CD8-positive, alpha-beta memory T cell (primary cell): ENCODE results near the gene PIN4. TPM values are rescaled to one million over a fixed set of nuclear protein-coding genes. Genes with fewer than 3 reads are reported as not detected.

Experiments used
- CTCF ChIA-PET: fragments of 350-600 bp; sonication (Branson Sonifier 250); formaldehyde crosslinking; loops from one replicate; lab custom pipeline; 2021; ENCODE audit warnings: antibody characterized with exemption; lab: Charles Lee
- POLR2A ChIA-PET: fragments of 350-600 bp; sonication (Branson Sonifier 250); formaldehyde crosslinking; loops from one replicate; lab custom pipeline; 2021; ENCODE audit warnings: antibody characterized with exemption; lab: Charles Lee
- DNase-seq, 5 donors: peaks; one replicate each; pipeline versions ENCODE4 v3.0.0 to v3.0.0-alpha.2; 2020 to 2022; ENCODE audit warnings: mixed read lengths in 1 of 5
- H3K27ac ChIP-seq: one replicate; pipeline ENCODE4 v1.7.0; 2013; ENCODE audit warnings: low read depth, mild to moderate bottlenecking, low read length, moderate library complexity
- H3K27me3 ChIP-seq: 2 replicates; pipeline ENCODE4 v1.7.0; 2013; ENCODE audit warnings: low read length, mild to moderate bottlenecking; ENCODE audit not compliant: insufficient read depth, poor library complexity, severe bottlenecking
- H3K36me3 ChIP-seq: 2 replicates; pipeline ENCODE4 v1.7.0; 2013; ENCODE audit warnings: mild to moderate bottlenecking, low read length, moderate library complexity; ENCODE audit not compliant: insufficient read depth
- H3K4me1 ChIP-seq: 2 replicates; pipeline ENCODE4 v1.7.0; 2013; ENCODE audit warnings: mild to moderate bottlenecking, low read length, moderate library complexity; ENCODE audit not compliant: insufficient read depth
- H3K4me3 ChIP-seq: 2 replicates; pipeline ENCODE4 v1.7.0; 2013; ENCODE audit warnings: mild to moderate bottlenecking, low read length
- H3K9me3 ChIP-seq: 2 replicates; pipeline ENCODE4 v1.7.0; 2013; ENCODE audit warnings: mild to moderate bottlenecking, low read length
- H3K27ac Mint-ChIP-seq, 8 donors: one replicate each; pipeline ENCODE4 v1.8.0; 2020 to 2021; ENCODE audit warnings: mixed read lengths in 8 of 8, mild to moderate bottlenecking in 6 of 8, inconsistent platforms in 3 of 8, moderate library complexity in 3 of 8
- H3K27me3 Mint-ChIP-seq, 2 donors: one replicate each; pipeline ENCODE4 v1.8.0; 2020 to 2021; ENCODE audit warnings: mixed read lengths in 2 of 2, mild to moderate bottlenecking in 1 of 2, moderate library complexity in 1 of 2
- H3K36me3 Mint-ChIP-seq, 3 donors: one replicate each; pipeline ENCODE4 v1.8.0; 2020 to 2021; ENCODE audit warnings: mixed read lengths in 3 of 3, inconsistent platforms in 1 of 3, mild to moderate bottlenecking in 1 of 3
- H3K4me1 Mint-ChIP-seq, 3 donors: one replicate each; pipeline ENCODE4 v1.8.0; 2020 to 2021; ENCODE audit warnings: mixed read lengths in 3 of 3, inconsistent platforms in 1 of 3, mild to moderate bottlenecking in 1 of 3
- H3K4me3 Mint-ChIP-seq, 7 donors: one replicate each; pipeline ENCODE4 v1.8.0; 2020 to 2021; ENCODE audit warnings: mixed read lengths in 7 of 7, mild to moderate bottlenecking in 6 of 7, moderate library complexity in 4 of 7, inconsistent platforms in 2 of 7
- H3K9me3 Mint-ChIP-seq, 5 donors: one replicate each; pipeline ENCODE4 v1.8.0; 2020 to 2022; ENCODE audit warnings: mixed read lengths in 5 of 5, mild to moderate bottlenecking in 3 of 5, moderate library complexity in 2 of 5, inconsistent platforms in 1 of 5
- polyA plus RNA-seq: library from polyadenylated mRNA; unstranded; fragments of 300-500 nt; fragmentation: Illumina TruSeq; gene quantifications from one replicate; pipeline ENCODE4 v1.2.3, GENCODE V29; 2021
- total RNA-seq, 2 experiments: library from RNA; stranded (reverse); gene quantifications; one replicate each; pipeline ENCODE4 v1.2.3, GENCODE V29; 2021

PIN4 gene
- total and polyA plus RNA-seq, 3 experiments from 2014 or later = 6.4 to 35.9 (median 7.0) TPM

DNA sequence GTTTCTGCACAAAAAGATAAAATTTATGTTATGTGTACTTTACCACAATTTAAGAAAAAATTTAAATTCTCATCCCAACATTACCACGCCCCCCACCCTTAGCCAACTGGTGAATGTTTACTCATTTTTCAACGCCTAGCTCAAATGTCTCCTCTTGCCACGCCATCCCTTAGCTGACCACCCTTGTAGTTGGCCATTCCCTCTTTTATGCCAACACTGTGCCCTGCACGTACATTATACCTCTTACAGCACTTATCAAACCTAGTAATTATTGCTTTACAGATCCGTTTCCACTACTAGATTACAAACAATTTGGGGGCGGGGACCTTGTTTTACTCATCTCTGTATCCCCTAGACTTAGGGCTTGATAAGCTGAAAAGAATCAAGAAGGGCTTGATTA is 56.6 kb downstream of the PIN4 start:
- Histone ChIP-seq H3K4me1 (no peaks in the 10 kb centered on the region), H3K27ac (no peak overlapping the region), H3K9me3 (no peaks in the 10 kb centered on the region), H3K27me3 (no peaks in the 10 kb centered on the region), H3K36me3 (no peaks in the 10 kb centered on the region), H3K4me3 (peak overlapping the region; percentile 63)
- ChIA-PET CTCF (interaction anchor here (0.8 to 1.3 kb wide), 4 partner anchors 16 to 57 kb away, joined by 3 to 4 read pairs (median 4); partner anchors contain the start of genes PIN4 and RPS4X), POLR2A (interaction anchor here (0.5 to 1.0 kb wide), 3 partner anchors 30 to 57 kb away, joined by 3 read pairs; partner anchors contain the start of gene PIN4)
- H3K27me3 Mint-ChIP-seq = no peaks in the 10 kb centered on the region
- H3K9me3 Mint-ChIP-seq = no peaks in the 10 kb centered on the region
- no peak for DNase-seq
- H3K4me1 Mint-ChIP-seq = peaks cover 0 to 8% (median 3%) of the 10 kb centered on the region in 3 donors
- no peaks in the 10 kb centered on the region for H3K36me3 Mint-ChIP-seq
- H3K4me3 Mint-ChIP-seq = peak overlapping the region in 6 of 7 donors; percentile 26 to 86 (median 66)
- H3K27ac Mint-ChIP-seq = peak overlapping the region in 3 of 8 donors; percentile 10 to 75 (median 47)

DNA sequence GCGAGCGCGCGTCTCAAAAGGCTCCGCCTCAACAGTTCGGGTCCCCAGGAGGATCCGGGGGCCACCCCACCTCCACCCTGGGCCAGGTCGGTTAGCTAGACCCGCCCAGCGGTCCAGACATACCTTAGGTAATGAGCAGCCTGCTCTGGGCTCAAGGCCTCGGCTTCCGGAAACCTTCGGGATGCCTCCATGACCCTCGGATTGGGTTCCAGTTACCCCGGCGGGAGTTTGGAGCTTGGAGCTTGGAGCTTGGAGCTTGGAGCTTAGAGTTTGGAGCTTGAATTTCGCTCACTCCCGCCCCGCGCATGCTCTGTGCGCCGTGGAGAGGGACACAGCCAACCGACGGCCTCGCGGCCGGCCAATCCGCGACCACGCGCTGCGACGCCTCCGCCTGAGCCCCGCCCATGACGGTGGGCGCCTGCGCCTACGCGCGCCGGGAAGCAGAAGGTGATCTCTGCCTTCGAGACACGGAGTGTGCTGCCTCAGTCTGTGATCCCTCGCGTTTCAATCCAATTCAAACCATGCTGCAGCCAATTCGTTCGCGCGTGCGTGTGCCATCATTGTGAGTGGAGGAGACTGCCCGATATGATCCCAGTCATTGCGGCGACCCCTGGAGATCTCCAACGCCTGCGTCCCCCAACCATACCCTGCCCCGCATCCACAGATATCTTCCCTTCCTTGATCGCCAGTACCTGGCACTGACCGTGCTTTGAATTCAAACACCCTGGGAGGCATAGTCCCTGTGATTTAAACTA is 57.3 kb downstream of the PIN4 start, which contains the start of gene ERCC6L:
TSS of gene ERCC6L (minus strand) at position 307 of the 755 bp plus-strand sequence. CDS start at position 191, 116 bp downstream.
- Mint-ChIP-seq H3K36me3 (no peaks in the 10 kb centered on the region), H3K4me3 (peak within 1 kb of the TSS; percentile 53 to 86 (median 79)), H3K27ac (peak within 1 kb of the TSS; percentile 37 to 91 (median 79)), H3K4me1 (peaks cover 0 to 8% (median 3%) of the 10 kb centered on the region in 3 donors), H3K27me3 (no peaks in the 10 kb centered on the region), H3K9me3 (no peaks in the 10 kb centered on the region)
- ChIA-PET POLR2A (interaction anchor here (0.5 to 1.0 kb wide), 3 partner anchors 30 to 57 kb away, joined by 3 read pairs; partner anchors contain the start of gene PIN4), CTCF (interaction anchor here (0.7 to 1.3 kb wide), 5 partner anchors 16 to 57 kb away, joined by 3 to 4 read pairs (median 3); partner anchors contain the start of genes PIN4 and RPS4X)
- no peaks in the 10 kb centered on the region for H3K9me3 ChIP-seq
- no peaks in the 10 kb centered on the region for H3K4me1 ChIP-seq
- H3K27me3 ChIP-seq = no peaks in the 10 kb centered on the region
- DNase-seq = peak; percentile 76 to 88 (median 80)
- H3K36me3 ChIP-seq = no peaks in the 10 kb centered on the region
- no peak within 1 kb of the TSS for H3K27ac ChIP-seq
- peak within 1 kb of the TSS; percentile 63 for H3K4me3 ChIP-seq

DNA sequence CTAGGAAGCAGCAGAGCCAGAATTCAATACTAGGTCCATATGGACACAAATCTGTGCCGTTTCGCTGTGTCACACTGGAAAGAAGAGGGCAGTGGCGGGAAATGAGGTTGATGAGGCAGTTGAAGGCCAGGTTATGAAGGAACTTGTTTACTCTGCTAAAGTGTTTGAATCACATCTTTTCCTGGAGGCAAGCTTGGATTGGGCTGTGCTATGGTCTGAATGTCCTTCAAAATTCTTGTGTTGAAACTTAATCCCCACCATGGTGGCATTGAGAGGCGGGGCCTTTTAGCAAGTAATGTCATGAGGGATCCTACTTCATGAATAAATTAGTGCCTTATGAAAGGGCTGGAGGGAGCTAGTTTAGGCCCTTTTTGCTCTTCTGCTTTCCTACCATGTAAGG is 59.4 kb downstream of the PIN4 start:
- Histone ChIP-seq H3K9me3 (no peaks in the 10 kb centered on the region), H3K36me3 (no peaks in the 10 kb centered on the region), H3K4me3 (no peak overlapping the region), H3K27me3 (no peaks in the 10 kb centered on the region), H3K27ac (no peak overlapping the region), H3K4me1 (no peaks in the 10 kb centered on the region)
- Mint-ChIP-seq H3K9me3 (no peaks in the 10 kb centered on the region), H3K36me3 (no peaks in the 10 kb centered on the region), H3K4me1 (peaks cover 0 to 8% (median 3%) of the 10 kb centered on the region in 3 donors), H3K27me3 (no peaks in the 10 kb centered on the region), H3K27ac (no peak overlapping the region), H3K4me3 (no peak overlapping the region)
- ChIA-PET CTCF (no interaction called here), POLR2A (no interaction called here)
- DNase-seq = no peak

DNA sequence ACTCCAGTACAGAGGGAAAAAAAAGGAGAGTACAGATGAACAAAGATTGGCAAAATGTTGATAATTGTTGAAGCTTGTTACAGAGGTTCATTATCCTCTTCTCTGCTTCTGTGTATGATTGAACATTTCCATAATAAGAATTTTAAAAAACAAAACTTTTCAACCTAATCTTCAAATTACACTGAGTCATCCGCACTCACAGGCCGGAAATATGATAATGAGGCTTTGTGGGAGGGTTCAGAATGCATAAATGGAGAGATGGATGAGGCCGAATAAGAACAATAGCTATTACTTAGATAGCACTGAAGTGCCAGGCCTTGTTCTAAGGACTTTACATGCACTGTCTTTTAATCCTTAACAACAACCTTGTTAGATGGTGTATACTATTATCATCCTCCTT is 61.9 kb downstream of the PIN4 start:
- ChIA-PET CTCF (interaction anchor here (0.6 to 1.4 kb wide), 2 partner anchors 10 to 17 kb away, joined by 3 to 6 read pairs; no protein-coding TSS in a partner anchor), POLR2A (no interaction called here)
- H3K27me3 Mint-ChIP-seq = no peaks in the 10 kb centered on the region
- no peak for DNase-seq
- Histone ChIP-seq H3K27ac (no peak overlapping the region), H3K27me3 (no peaks in the 10 kb centered on the region), H3K4me3 (no peak overlapping the region), H3K9me3 (no peaks in the 10 kb centered on the region), H3K36me3 (no peaks in the 10 kb centered on the region), H3K4me1 (no peaks in the 10 kb centered on the region)
- H3K36me3 Mint-ChIP-seq = no peaks in the 10 kb centered on the region
- no peaks in the 10 kb centered on the region for H3K9me3 Mint-ChIP-seq
- H3K4me1 Mint-ChIP-seq = peaks cover 0 to 4% (median 3%) of the 10 kb centered on the region in 3 donors
- H3K4me3 Mint-ChIP-seq = no peak overlapping the region
- H3K27ac Mint-ChIP-seq = peak overlapping the region in 1 of 8 donors; percentile 17

DNA sequence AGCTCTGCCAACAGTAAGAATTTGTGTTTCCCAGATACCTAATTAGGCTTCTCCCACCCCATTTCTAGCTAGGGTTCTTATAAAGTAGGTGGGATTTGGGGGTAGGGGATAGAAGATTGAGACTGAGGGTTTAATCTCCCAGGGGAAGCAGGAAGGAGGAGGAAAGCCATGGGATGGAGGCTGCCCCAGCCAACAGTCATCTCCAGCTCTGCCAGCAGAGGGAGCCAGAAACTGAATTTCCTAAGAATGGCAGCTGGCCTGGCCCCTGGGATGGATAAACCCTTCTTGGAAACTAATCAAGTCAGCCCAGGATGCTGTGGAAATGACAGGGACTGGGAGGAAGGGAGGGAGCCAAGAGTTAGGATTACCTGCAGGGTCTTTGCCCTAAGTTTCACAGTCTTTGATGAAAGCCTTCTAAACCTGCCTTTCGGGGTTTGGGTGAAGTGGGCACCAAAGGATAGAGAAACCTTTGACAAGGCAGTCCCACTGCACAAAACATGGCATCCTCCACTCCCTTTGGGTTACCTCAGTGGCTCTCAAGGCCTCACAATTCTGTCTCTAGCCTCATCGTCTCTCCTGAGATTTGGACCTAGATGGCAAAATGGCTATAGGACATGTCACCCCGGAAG is 64.0 kb downstream of the PIN4 start:
- DNase-seq = peak in 3 of 5 donors; percentile 11 to 54 (median 16)
- H3K27ac ChIP-seq = no peak overlapping the region
- Mint-ChIP-seq H3K4me3 (no peak overlapping the region), H3K9me3 (no peaks in the 10 kb centered on the region), H3K27ac (no peak overlapping the region), H3K27me3 (no peaks in the 10 kb centered on the region), H3K36me3 (no peaks in the 10 kb centered on the region), H3K4me1 (no peaks in the 10 kb centered on the region)
- H3K9me3 ChIP-seq = no peaks in the 10 kb centered on the region
- H3K27me3 ChIP-seq = no peaks in the 10 kb centered on the region
- no peak overlapping the region for H3K4me3 ChIP-seq
- H3K36me3 ChIP-seq = no peaks in the 10 kb centered on the region
- H3K4me1 ChIP-seq = no peaks in the 10 kb centered on the region
- CTCF ChIA-PET = interaction anchor here (0.7 to 1.6 kb wide), 5 partner anchors 12 to 247 kb away, joined by 3 to 6 read pairs (median 4); partner anchors contain the start of gene RPS4X
- POLR2A ChIA-PET = interaction anchor here (1.0 kb wide), 1 partner anchor 32 kb away, joined by 3 read pairs; the partner anchor contains the start of gene RPS4X

DNA sequence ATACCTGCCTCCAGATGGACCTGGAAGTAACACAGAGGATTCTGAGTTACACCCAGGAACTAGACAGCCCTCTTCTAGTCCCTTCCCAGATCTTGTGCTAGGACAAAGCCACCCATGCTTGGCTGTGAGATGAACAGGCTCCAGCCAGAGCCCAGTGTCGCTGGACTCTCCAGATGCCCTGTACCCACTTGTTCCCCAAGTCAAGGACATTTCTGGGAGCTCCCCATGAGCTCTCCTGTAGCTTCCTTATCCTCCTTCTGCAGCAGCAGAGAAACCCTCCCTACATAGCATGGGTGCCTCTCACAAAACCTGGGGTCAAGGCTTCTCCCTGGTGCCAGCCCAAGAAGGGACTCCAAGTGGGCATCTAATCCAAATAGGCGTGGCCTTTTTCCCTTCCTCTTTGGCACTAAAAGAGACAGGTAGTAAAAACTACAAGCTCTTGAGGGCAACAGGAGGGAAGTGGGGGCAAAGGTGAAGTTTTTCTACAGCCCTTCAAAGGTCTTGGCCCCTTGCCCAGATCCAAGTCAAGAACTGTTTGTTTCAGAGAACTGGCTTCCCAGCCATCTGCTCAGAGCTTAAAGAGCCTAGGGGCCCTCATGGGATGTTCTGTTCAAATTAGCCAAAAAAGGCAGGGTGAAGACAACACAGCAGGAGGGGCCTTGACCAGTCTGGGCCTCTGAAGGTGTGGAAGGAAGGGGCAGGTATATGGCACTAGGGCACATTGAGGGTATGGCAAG is 65.8 kb downstream of the PIN4 start:
- no peaks in the 10 kb centered on the region for H3K9me3 Mint-ChIP-seq
- H3K4me3 Mint-ChIP-seq = no peak overlapping the region
- H3K4me1 Mint-ChIP-seq = no peaks in the 10 kb centered on the region
- Histone ChIP-seq H3K27ac (no peak overlapping the region), H3K27me3 (no peaks in the 10 kb centered on the region), H3K36me3 (no peaks in the 10 kb centered on the region), H3K9me3 (no peaks in the 10 kb centered on the region), H3K4me1 (no peaks in the 10 kb centered on the region), H3K4me3 (no peak overlapping the region)
- CTCF ChIA-PET = no interaction called here
- no peak overlapping the region for H3K27ac Mint-ChIP-seq
- no peak for DNase-seq
- peaks cover 0 to 3% of the 10 kb centered on the region in 2 donors for H3K27me3 Mint-ChIP-seq
- POLR2A ChIA-PET = no interaction called here
- H3K36me3 Mint-ChIP-seq = peaks cover 0 to 3% (median 0%) of the 10 kb centered on the region in 3 donors
